Fibroblast of villous mesenchyme (primary cell): ENCODE results near the gene RPS19BP1. TPM values are rescaled to one million over a fixed set of nuclear protein-coding genes. Genes with fewer than 3 reads are reported as not detected.

Experiments
- DNase-seq: peaks from one replicate; pipeline ENCODE4 v3.0.0-alpha.2; 2010; ENCODE audit warnings: low read depth
- H3K4me3 ChIP-seq: 2 replicates; pipeline ENCODE4 v1.5.1; 2011; ENCODE audit warnings: low read depth, mild to moderate bottlenecking, low read length
- total RNA-seq: library from RNA; depleted of rRNA; stranded (reverse); fragments of >200 nt; gene quantifications from 2 replicates; pipeline ENCODE4 v1.2.3, GENCODE V29; 2012
- TF ChIP-seq, protein P1 (sequence below): IDR thresholded peaks from 2 replicates; pipeline ENCODE4 v1.5.1; 2012; ENCODE audit warnings: low read depth, mild to moderate bottlenecking, low read length; ENCODE audit not compliant: insufficient read depth

The RPS19BP1 gene
- total RNA-seq, 1 donor = 44.0 TPM

DNA sequence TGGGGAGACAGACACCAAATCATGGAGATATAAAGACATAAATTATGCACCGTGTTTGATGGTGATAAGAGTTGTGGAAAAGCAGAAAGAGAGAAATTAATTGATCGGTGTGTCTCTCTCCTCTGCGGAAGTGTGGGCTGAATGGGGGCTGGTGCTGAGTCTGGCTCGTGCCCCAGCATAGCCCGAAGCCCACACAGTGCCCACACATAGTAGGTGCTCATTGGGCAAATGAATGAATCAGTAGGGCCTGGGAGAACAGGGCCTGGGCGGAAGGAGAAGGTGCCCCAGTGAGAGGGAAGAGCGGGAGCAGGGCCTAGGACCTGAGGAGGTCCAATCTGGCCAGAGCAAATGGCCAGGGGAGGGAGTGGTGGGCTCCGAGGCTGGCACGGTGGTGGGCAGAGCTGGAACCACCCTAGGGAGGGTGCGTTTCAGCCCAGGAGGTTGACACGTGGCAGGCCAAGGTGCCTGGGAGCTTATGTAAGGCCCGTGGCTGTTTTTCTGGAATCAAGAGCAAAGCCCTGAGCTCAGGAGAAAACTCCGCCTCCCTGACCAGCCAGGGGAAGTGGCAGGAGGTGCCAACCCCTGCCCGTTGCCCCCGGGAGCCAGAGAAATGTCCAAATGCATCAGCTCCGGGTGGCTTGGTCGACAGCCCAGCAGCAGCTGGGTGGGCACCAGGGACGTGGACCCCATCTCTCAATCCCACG is 35.9 kb upstream of the RPS19BP1 start:
- TF ChIP-seq, protein P1, sequence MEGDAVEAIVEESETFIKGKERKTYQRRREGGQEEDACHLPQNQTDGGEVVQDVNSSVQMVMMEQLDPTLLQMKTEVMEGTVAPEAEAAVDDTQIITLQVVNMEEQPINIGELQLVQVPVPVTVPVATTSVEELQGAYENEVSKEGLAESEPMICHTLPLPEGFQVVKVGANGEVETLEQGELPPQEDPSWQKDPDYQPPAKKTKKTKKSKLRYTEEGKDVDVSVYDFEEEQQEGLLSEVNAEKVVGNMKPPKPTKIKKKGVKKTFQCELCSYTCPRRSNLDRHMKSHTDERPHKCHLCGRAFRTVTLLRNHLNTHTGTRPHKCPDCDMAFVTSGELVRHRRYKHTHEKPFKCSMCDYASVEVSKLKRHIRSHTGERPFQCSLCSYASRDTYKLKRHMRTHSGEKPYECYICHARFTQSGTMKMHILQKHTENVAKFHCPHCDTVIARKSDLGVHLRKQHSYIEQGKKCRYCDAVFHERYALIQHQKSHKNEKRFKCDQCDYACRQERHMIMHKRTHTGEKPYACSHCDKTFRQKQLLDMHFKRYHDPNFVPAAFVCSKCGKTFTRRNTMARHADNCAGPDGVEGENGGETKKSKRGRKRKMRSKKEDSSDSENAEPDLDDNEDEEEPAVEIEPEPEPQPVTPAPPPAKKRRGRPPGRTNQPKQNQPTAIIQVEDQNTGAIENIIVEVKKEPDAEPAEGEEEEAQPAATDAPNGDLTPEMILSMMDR = no peak
- H3K4me3 ChIP-seq = no peak overlapping the region
- no peak for DNase-seq

DNA sequence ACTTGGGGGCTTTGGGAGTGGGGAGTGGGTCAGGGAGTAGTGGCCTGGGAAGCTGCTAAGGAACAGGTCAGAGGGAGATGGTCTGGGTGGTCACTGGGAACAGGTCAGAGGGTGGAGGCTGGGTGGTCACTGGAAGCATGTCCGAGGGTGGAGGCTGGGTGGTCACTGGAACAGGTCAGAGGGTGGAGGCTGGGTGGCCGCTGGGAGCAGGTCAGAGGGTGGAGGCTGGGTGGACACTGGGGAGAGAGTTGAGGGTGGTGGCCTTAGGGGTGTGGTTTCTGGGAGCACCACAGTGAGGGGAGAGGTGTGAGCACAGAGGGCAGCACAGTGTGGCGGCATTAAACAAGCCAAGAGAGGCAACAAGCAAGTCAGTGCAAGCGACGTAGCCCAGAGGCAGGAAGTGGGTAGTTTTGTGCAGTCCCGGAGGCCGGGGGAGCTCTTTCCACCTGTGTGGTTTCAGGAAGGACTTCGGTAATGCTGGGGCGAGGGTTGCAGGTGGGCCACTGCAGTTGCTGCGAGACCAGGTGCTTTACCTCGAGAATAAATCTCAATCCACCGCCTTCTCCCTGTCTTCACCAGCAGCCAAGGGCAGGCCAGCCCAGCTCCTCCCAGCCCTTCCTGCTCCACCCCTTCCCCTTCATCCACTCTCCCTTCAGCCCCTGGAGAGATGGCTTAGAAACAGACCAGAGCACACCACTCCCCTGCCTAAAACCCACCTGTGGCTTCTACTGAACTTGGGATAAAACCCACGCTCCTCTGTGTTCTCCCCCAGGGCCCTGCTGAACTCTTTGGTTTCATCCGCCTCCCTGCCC is 34.8 kb upstream of the RPS19BP1 start:
- no peak for DNase-seq
- TF ChIP-seq, protein P1 = no peak
- no peak overlapping the region for H3K4me3 ChIP-seq

DNA sequence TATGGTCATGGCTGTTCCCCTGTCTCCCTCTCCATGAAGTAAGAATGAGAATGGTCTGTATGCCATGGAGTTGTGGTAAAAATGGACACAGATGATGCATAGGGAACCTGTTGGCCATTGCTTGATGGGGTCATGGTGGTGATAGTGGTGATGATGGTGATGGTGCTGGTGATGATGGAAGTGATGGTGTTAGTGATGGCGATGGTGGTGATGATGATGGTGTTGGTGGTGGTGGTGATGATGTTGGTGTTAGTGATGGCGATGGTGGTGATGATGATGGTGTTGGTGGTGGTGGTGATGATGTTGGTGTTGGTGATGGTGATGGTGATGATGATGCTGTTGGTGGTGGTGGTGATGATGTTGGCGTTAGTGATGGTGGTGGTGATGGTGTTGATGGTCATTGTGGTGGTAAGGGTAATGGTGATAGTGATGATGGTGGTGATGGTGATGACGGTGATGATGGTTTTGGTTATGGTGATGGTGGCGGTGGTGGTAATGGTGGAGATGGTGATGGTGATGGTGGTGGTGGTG is 32.9 kb upstream of the RPS19BP1 start:
- TF ChIP-seq, protein P1 = no peak
- no peak for DNase-seq
- H3K4me3 ChIP-seq = no peak overlapping the region

DNA sequence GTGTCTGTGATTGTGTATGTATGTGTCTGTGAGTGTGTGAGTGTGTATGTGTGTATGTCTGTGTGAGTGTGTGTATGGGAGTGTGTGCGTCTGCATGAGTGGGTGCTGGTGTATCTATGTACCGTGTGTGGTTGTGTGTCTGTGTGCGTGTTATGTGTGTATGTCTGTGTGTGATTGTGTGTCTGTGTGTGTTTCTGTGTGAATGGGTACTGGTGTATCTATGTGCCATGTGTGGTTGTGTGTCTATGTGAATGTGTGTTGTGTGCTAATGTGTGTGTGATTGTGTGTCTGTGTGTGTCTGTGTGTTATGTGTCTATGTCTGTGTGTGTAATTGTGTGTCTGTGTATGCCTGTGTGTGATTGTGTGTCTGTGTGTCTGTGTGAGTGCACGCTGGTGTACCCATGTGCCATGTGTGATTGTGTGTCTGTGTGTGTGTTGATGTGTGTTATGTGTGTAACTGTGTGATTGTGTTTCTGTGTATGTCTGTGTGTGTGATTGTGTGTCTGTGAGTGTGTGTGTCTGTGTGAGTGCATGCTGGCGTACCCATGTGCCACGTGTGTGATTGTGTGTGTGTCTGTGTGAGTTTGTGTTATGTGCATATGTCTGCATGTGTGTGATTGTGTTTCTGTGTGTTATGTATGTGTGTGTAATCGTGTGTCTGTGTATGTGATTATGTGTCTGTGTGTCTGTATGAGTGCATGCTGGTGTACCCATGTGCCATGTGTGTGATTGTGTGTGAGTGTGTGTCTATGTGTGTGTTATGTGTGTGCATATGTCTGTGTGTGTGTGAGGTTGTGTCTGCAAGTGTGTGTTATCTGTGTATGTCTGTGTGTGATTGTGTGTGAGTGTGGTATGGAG is 31.3 kb upstream of the RPS19BP1 start:
- no peak overlapping the region for H3K4me3 ChIP-seq
- TF ChIP-seq, protein P1 = no peak
- no peak for DNase-seq

DNA sequence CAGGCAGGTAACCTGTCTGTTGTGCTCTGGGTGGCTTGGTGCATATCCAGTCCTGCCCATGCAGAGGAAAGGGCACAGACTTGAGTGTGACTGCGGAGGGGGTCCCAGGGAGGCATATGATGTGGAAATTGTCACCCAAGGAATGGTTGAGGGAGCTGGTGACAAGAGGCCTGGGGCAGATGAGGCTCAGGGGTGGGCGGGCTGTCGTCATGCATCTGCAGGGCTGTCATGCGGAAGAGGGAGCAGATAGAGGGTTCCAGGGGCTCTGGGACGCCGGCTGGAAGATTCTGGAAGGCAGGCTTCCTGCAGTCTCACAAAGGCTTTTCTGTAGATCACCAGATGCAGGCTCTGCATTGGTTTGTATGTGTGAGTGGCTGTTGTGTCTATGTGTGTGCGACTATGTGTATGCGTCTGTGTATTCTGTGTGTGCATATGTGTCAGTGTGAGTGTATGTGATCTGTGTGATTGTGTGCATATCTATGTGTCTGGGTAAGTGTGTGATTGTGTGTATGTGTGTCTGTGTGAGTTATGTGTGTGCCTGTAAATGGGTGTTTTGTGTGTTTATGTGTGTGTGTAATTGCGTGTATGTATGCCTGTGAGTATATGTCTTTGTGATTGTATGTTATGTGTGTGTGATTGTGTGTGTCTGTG is 30.4 kb upstream of the RPS19BP1 start:
- no peak overlapping the region for H3K4me3 ChIP-seq
- no peak for DNase-seq
- TF ChIP-seq, protein P1 = no peak

DNA sequence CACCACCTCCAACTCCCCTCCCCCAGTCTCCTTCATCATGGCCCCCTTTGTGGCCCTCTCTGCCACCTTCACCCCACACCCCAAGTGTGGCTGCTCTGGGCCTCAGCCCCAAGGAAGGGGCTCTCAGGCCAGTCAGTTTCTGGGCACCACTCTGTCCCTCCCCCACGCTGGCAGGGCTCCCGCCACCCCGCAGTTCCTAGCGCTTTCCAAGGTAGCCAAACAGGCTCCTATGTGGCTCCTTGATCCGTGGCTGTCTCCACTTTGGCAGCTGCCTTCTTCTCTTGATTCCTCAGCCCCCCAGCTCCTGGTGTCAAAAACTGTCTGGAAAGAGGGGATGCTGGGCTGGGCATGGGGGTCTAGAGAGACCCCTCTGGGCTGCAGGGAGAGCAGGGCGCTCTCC is 27.6 kb upstream of the RPS19BP1 start:
- TF ChIP-seq, protein P1 = no peak
- no peak for DNase-seq
- H3K4me3 ChIP-seq = no peak overlapping the region
